Stimulated activated CD8-positive, alpha-beta memory T cell treated with anti-CD3 and anti-CD28 coated beads, Interleukin-15, amount 100 ng/mL, for 4 hours (primary cell): Measurements from ENCODE around the gene KCNMA1.
"Not testable (repeated sequence)": the region's sequence is repeated elsewhere in the genome, so short reads cannot be mapped to it uniquely, and the experiment has no call there.

ENCODE experiments used
- DNase-seq, 2 donors: peaks; one replicate each; pipeline ENCODE4 v3.0.0-alpha.2; 2020; ENCODE audit warnings: low read depth in 2 of 2

Gene KCNMA1

DNA sequence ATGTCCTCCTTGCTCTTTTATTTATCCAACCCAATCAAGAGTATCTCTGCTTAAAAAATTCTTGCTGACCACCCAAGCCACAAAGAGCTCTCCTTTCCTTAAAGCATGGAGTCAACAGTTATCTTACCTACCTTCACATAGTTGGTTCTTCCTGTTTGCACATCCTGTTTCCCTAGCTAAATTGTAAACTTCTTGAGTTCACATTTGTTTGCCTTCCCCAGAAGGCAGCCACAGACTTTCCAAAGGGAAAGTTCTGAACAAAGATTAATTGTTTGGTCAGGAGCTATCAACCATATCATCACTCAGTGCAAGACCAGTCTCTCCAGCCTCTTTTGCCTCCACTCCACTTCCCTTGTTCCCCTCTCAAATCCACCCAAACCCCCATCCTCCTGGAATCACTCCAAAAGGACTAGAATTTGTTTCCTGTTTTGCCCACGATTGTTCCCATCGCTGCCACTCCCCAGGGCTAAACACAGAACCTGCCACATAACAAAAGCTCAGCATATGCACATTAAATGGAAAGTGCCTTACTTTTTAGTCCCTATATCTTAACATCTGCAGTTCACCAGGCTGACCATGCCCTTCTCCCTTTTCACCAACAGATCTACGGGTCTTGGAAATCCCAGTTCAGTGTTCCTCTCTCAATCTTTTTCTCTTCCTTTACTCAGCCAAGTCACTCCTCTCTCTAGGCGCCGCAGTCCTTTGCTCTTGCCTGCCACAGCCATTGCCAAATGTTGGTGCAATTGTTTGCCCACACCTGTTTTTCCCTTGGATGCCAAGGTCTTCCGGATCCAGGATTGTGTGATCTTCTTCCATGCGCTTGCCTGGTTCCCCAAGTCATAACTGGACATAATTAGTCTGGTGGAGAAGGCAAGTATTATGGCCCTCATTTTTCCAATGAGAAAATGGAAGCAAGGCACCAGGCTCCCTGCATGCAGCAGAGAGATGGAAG, 265.5 kb downstream of the KCNMA1 start:
- no peak for DNase-seq

- DNase-seq, result no peak
Observed at GRCh38 chr10:77371421-77371820, 266.2 kb downstream of the KCNMA1 start.

GRCh38 chr10:77368006-77368405, 269.6 kb downstream of the KCNMA1 start:
- no peak for DNase-seq

- DNase-seq, result no peak
Observed at GRCh38 chr10:77363210-77363609, 274.4 kb downstream of the KCNMA1 start.

DNA sequence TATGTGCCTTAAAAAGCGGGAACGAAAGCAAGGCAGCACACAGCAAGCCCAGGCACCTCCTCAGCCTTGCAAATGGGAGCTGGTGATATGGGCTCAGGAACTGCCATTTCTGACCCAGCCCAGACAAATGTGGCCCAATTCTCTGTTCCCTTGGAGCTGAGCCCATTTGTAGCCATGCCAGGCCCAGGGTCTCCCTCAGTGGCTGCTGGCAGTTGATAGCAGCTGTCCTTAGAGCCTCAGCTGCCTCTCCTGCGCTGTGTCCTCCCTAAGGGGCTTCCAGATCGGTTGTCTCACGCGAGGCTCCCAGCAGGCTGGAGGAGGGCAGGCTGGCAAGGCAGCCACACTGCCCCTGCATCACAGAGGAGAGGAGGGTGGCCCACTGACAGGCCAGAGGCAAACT, 275.8 kb downstream of the KCNMA1 start:
- DNase-seq, result no peak

- DNase-seq, result no peak
Observed at GRCh38 chr10:77361426-77361825, 276.2 kb downstream of the KCNMA1 start.

DNA sequence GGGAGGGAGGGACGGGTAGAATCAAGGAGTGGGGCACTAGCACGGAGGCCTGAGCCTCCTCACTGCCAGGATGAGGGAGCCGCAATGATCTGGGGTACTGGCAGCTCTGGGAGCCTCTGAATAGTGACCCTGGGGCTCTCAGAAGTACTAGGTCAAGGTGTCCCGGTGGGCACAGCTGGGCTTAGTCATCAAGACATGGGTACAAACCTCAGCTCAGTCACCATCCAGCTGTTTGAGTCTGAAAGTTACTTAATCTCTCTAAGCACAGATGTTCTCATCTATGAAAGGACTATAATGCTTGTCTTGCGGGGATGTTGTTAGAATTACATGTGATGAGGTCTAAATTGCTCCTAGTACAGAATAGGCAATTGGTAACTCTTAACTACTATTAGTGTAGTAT, 276.8 kb downstream of the KCNMA1 start:
- no peak for DNase-seq

DNA sequence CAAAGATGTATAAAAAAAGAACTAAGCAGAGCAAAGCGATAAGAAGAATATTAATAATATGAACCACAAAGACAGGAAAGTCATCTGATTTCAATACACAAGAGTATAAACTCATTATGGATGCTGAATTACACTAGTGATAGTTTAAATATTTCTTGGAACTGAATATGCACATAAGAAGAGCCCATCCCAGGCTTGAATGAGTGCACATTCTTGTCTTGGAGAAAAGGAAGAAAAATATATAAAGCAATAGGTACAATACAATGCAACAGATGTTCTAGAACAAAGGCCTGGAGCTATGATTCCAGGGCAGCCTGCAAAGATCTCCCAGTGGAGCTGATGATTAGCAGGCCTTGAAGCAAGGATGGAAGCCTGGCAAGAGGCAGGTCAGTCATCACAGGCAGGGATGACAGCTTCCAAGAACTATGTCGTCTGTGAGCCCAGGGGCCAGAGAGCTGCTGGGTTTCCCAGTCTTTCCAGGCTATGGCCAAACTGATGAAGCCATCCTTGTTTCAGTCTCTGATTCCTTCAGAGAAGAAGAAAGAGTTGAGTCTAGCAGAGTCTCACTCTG, 277.6 kb downstream of the KCNMA1 start:
- no peak for DNase-seq

GRCh38 chr10:77359287-77359691, 278.3 kb downstream of the KCNMA1 start:
- no peak for DNase-seq

DNA sequence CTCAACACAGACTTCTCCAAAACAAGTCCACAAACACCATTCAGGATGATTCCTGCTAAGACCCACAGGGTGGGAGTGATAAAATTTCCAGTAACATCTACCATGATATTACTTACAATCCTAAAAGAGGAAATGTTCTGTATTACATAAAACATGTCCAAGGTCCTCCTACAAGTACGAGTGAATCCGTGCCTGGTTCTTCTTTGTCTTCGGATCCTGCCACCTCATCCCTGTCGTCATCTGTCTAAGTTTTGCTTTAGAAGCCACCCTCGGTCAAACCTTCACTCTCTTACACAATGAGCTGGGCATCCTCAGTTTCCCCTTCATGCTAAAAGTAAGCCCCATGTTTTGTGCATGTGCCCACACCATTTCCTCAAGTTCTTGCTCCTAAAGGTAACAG, 279.0 kb downstream of the KCNMA1 start:
- no peak for DNase-seq

GRCh38 chr10:77357611-77358310, 279.8 kb downstream of the KCNMA1 start:
- no peak for DNase-seq

- no peak for DNase-seq
Observed at GRCh38 chr10:77357185-77357584, 280.4 kb downstream of the KCNMA1 start.

GRCh38 chr10:77355844-77356243, 281.8 kb downstream of the KCNMA1 start:
- DNase-seq, result no peak

DNA sequence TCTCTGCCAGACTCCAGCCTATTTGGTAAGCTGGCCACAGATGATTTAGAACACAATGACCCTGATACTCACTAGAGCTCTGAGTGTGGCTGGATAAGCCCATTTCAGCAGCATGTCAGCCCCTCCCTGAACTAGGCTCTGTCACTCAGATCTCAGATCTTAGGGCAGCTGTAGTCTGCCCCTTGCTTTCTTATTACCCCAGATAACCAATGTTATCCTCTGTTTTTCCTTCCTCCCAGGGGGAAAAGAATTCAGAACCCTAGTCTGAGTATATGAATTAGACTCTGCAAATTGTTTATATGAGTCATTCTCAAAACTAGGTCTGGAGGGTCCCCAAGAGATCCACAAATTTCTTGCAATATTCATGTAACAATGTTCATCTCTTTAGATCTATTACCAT, 286.2 kb downstream of the KCNMA1 start:
- no peak for DNase-seq

DNA sequence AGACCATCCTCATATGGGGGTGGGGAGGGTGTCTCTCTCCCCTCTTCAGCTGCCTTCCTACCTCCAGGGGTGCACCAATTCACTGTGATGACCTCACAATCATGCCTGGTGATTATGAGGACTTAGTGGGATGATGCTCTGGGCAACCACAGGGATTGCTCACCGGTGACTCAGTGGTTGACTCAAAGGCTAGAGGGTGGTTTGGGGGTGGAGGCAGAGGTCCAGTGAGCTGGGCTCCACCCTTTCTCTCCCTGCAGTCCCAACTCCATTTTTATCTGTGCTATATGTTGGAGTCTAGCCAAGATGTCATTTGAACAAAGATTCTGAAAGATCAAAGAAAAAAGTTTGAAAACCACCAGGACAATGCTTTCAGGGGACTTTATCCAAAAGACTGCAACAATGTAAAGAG, 286.9 kb downstream of the KCNMA1 start:
- no peak for DNase-seq

DNA sequence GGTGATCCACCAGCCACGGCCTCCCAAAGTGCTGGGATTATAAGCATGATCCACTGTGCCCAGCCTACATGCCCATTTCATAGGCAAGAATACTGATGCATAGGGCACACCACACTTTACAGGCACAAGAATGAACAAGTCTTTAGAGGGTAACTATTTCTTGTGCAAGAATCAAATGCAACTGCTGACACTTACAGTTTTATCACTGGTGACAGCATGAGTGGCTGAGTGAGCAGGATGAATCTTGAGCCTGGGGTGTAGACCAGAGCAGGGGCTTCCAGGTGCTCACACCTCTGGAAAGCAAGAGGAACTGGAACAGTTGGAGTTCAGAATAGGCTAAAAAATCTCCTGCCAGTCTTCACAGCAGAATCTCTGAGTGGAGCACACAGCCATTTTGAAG, 287.5 kb downstream of the KCNMA1 start:
- no peak for DNase-seq

DNA sequence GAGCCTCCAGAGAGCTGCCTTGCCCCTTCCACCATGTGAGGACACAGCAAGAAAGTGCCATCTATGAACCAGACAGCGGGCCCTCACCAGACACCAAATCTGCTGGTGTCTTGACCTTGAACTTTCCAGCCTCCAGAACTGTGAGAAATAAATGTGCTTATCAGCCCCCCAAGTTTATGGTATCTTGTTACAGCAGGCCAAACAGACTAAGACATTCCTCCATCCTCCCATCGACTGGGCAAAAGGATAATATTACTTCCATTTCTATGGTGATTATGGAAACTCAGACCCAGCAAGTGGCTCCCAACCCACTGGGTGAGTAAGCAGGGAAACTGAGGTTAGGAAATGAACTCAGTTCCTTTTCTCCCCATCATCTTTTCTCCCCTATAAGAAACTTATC, 288.4 kb downstream of the KCNMA1 start:
- no peak for DNase-seq

DNA sequence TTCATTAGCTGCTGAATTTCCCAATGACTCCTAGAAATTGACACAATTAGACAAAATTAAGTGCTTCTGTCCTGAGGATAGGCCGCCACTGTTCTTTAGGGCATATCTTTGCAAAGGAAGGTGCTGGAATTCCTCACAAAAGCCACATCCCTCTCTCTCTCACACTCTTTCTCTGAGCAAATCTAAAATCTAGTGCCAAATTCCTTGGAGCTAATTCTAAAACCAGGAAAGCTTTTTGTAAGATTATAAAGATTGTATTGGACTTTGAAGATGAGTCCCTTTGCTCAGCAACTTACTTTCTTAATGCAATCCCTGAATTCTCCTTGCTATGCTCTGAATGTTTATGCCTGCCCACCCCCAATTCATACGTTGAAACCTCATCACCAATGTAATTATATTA, 288.9 kb downstream of the KCNMA1 start:
- no peak for DNase-seq

DNA sequence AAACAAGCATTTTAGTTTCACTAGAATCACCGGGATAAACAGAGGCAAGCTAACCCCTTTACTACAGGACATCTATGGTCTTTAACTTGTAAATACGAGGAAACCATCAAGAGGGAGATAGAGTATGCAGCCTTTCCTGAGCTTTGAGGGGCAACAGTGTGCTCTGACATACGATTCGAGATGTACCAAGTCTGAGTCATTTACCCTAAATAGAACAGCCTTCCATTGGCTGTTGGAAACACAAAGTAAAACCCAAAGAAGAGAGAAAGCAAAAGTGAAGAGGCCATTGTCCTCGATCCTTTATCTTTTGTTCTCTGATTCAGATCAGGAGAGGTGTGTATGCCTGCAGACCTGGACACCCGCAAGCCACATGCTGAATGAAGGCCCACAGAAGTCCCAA, 289.5 kb downstream of the KCNMA1 start:
- DNase-seq, result no peak

GRCh38 chr10:77347052-77347451, 290.6 kb downstream of the KCNMA1 start:
- no peak for DNase-seq

GRCh38 chr10:77341055-77341454, 296.6 kb downstream of the KCNMA1 start:
- DNase-seq, result no peak

DNA sequence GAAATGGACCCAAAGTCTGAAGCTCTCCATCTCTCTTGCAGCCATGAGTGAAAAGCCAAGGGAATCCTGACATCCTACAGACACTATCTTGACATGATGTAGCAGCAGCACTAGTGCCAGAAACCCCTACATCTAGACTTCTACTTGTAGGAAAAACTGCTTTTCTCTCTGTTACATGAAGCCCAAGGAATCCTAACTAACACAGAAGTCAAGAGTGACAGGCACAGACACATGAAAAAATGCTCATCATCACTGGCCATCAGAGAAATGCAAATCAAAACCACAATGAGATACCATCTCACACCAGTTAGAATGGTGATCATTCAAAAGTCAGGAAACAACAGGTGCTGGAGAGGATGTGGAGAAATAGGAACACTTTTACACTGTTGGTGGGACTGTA, 297.7 kb downstream of the KCNMA1 start:
- not testable (repeated sequence) for DNase-seq

DNA sequence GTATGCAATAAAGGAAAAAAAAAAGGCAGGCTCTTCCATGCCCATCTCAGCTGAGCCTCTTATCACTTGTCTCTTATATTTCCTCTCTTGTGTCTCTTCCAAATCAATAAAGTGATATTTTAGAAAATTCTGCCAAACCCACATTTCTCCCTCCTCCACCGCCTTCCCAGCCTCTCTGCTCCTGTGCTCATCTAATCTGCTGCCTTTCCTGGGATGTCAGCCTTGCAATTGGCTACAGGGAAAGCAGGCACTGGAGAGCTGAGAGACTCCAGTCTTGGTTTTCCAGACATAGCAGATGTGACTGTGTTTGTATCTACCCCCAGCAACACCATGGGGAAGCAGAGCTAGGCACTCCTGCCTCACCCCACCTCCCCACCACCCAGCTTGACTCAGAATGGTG, 298.4 kb downstream of the KCNMA1 start:
- no peak for DNase-seq
